K562 (cell line): ENCODE measurements around the gene DOCK4. TPM values are rescaled to one million over a fixed set of nuclear protein-coding genes. Genes with fewer than 3 reads are reported as not detected.

Source experiments
- ATAC-seq: fragments of 200-7000 bp; cut with Tn5 transposase; 3 replicates; pipeline ENCODE4 v1.9.1; 2020; ENCODE audit warnings: moderate library complexity
- BruUV-seq: library from RNA; stranded (reverse); fragments of 400-500 nt; replicated peaks from 2 replicates; lab custom pipeline; 2021; lab: Mats Ljungman, UMichigan
- CTCF ChIA-PET: fragments of 300-600 bp; formaldehyde crosslinking; extraction: SDS; loops from one replicate; lab custom pipeline; 2021; ENCODE audit warnings: low intra/inter-chr PET ratio; lab: Yijun Ruan, JAX
- POLR2A ChIA-PET: fragments of 300-600, 350-650 bp; sonication (Branson Sonifier 250); formaldehyde crosslinking; extraction: SDS; loops from one replicate; lab custom pipeline; 2021; ENCODE audit warnings: antibody characterized with exemption, inconsistent platforms; lab: Yijun Ruan, JAX
- DNase-seq, 4 experiments: peaks; one replicate each; pipeline versions ENCODE4 v3.0.0 to v3.0.0-alpha.2; 2011 to 2018; ENCODE audit warnings: low spot score in 3 of 4, mixed read lengths in 3 of 4; ENCODE audit errors: extremely low read depth in 1 of 4
- FAIRE-seq: peaks from 2 replicates; lab custom pipeline; 2011; peaks lifted over from hg19 to GRCh38; lab: Jason Lieb, UNC
- H2AFZ ChIP-seq: 2 replicates; pipeline ENCODE4 v1.6.0; 2011; ENCODE audit warnings: low read depth, low read length, control low read depth, inconsistent platforms
- H3K27ac ChIP-seq: fragments of 200-600 bp; 3 replicates; pipeline ENCODE4 v1.8.0; 2011; ENCODE audit warnings: low read depth, mild to moderate bottlenecking, control low read depth, inconsistent platforms, low read length, moderate library complexity, mixed read lengths; ENCODE audit errors: extremely low read depth
- H3K27me3 ChIP-seq, 2 experiments: fragments of 300-600 bp in 1 of 2; 2 replicates in 1 of 2; 3 replicates in 1 of 2; pipeline versions ENCODE4 v1.6.0 to v1.8.0; 2011; ENCODE audit warnings: inconsistent platforms in 2 of 2, low read length in 2 of 2, mild to moderate bottlenecking in 1 of 2, mixed read lengths in 1 of 2, moderate library complexity in 1 of 2; ENCODE audit not compliant: control insufficient read depth in 2 of 2, insufficient read depth in 2 of 2
- H3K36me3 ChIP-seq: fragments of 300-600 bp; 3 replicates; pipeline ENCODE4 v1.8.0; 2011; ENCODE audit warnings: mild to moderate bottlenecking, low read length, inconsistent platforms; ENCODE audit not compliant: control insufficient read depth, insufficient read depth
- H3K4me1 ChIP-seq, 2 experiments: fragments of 200-600 bp in 1 of 2; replicated peaks in 1 of 2; 2 replicates in 1 of 2; 3 replicates in 1 of 2; pipeline versions ENCODE4 v1.5.1 to v1.8.0; 2011; ENCODE audit warnings: inconsistent platforms in 2 of 2, low read length in 2 of 2, mild to moderate bottlenecking in 1 of 2, mixed read lengths in 1 of 2, moderate library complexity in 1 of 2; ENCODE audit not compliant: control insufficient read depth in 2 of 2, insufficient read depth in 2 of 2
- H3K4me2 ChIP-seq: 2 replicates; pipeline ENCODE4 v1.6.1; 2011; ENCODE audit warnings: low read length, control low read depth, inconsistent platforms, mixed read lengths; ENCODE audit not compliant: insufficient read depth
- H3K4me3 ChIP-seq: fragments of 200-600 bp; sonication (generic), shearing (Covaris generic); 2 replicates; pipeline ENCODE4 v1.5.1; 2016; ENCODE audit warnings: control low read depth, inconsistent platforms
- H3K79me2 ChIP-seq: fragments of 200-600 bp; 3 replicates; pipeline ENCODE4 v1.8.0; 2011; ENCODE audit warnings: low read length, inconsistent platforms; ENCODE audit not compliant: control insufficient read depth, insufficient read depth
- H3K9ac ChIP-seq, 2 experiments: 2 replicates each; pipeline versions ENCODE4 v1.6.0 to v1.6.1; 2011; ENCODE audit warnings: low read depth in 2 of 2, low read length in 2 of 2, control low read depth in 1 of 2, inconsistent platforms in 1 of 2, mild to moderate bottlenecking in 1 of 2, mixed read lengths in 1 of 2; ENCODE audit not compliant: insufficient read depth in 1 of 2
- H3K9me1 ChIP-seq: one replicate; pipeline ENCODE4 v1.6.0; 2011; ENCODE audit warnings: inconsistent platforms, mild to moderate bottlenecking, low read length, moderate library complexity; ENCODE audit not compliant: control insufficient read depth, insufficient read depth
- H3K9me3 ChIP-seq: replicated peaks from 2 replicates; pipeline ENCODE4 v1.5.1; 2011; ENCODE audit warnings: low read depth, low read length, inconsistent platforms; ENCODE audit not compliant: control insufficient read depth, insufficient read depth
- H4K20me1 ChIP-seq: replicated peaks from 2 replicates; pipeline ENCODE4 v1.6.1; 2011; ENCODE audit warnings: low read length, inconsistent platforms, mixed read lengths; ENCODE audit not compliant: control insufficient read depth, insufficient read depth
- KLF13 ChIP-seq: fragments of 450-650 bp; IDR thresholded peaks from 2 replicates; pipeline ENCODE4 v1.6.1; 2016; ENCODE audit warnings: missing genetic modification characterization, low read depth, mild to moderate bottlenecking, missing compliant biosample characterization, moderate library complexity, borderline replicate concordance
- LCOR ChIP-seq: sonication (generic); formaldehyde crosslinking; IDR thresholded peaks from 2 replicates; pipeline ENCODE4 v1.8.0; 2022; ENCODE audit warnings: mild to moderate bottlenecking, missing genetic modification reagents
- POLR2AphosphoS5 ChIP-seq: IDR thresholded peaks from 2 replicates; pipeline ENCODE4 v1.6.1; 2011; ENCODE audit warnings: mild to moderate bottlenecking, low read depth, low read length, moderate library complexity; ENCODE audit not compliant: control insufficient read depth, insufficient read depth
- SMAD2 ChIP-seq: fragments of 150-350 bp; IDR thresholded peaks from 2 replicates; pipeline ENCODE4 v1.6.1; 2014; ENCODE audit warnings: low read depth, mild to moderate bottlenecking, low read length
- SREBF2 ChIP-seq: sonication (generic); formaldehyde crosslinking; IDR thresholded peaks from 2 replicates; pipeline ENCODE4 v1.4.0; 2020; ENCODE audit warnings: mild to moderate bottlenecking, missing genetic modification reagents
- ZNF197 ChIP-seq: fragments of 200-800 bp; sonication (Bioruptor generic); IDR thresholded peaks from 2 replicates; pipeline ENCODE4 v1.6.1; 2016; ENCODE audit warnings: low read depth, missing genetic modification characterization, missing compliant biosample characterization
- WGBS: fragments of 100-300 bp; shearing (Covaris generic); methylation state at CpG from one replicate; pipeline ENCODE4 v1.1.6; 2016; ENCODE audit warnings: low coverage, mixed read lengths; ENCODE audit not compliant: insufficient coverage; ENCODE audit errors: missing lambda C conversion rate; 5-methylcytosine and 5-hydroxymethylcytosine counted together
- in situ Hi-C: fragments of 300-500 bp; cut with MboI; formaldehyde crosslinking; loops from 4 replicates; pipeline ENCODE4 v1.15.0; 2018; ENCODE audit warnings: inconsistent platforms, mixed read lengths
- intact Hi-C: fragments of 100-400 bp; cut with micrococcal nuclease; formaldehyde crosslinking; loops from 2 replicates; pipeline ENCODE4 v1.14.2; 2022
- polyA plus RNA-seq, 8 experiments: library from polyadenylated mRNA; depleted of rRNA in 4 of 8; stranded (reverse) in 5 of 8; unstranded in 3 of 8; fragments of >200 nt; fragmentation: Nextera tagmentation in 2 of 8; fragmentation: Illumina TruSeq in 1 of 8; extraction: Ambion mirVana in 2 of 8; extraction: Trizol in 1 of 8; gene quantifications; 2 replicates each; pipeline versions ENCODE4 v1.2.1 to v1.2.3, GENCODE V29; 2011 to 2014; ENCODE audit warnings: inconsistent platforms in 1 of 8, missing spikeins in 1 of 8
- total RNA-seq, 7 experiments: library from RNA; depleted of rRNA in 6 of 7; stranded (reverse); fragments of >200 nt in 6 of 7; fragmentation: Illumina TruSeq in 2 of 7; extraction: Trizol in 2 of 7; gene quantifications; 2 replicates each; pipeline versions ENCODE4 v1.2.1 to v1.2.3, GENCODE V29; 2011 to 2021; ENCODE audit warnings: low replicate concordance in 1 of 7
- TF ChIP-seq, protein P1 (sequence below), 2 experiments: fragments of 450-650 bp; IDR thresholded peaks; 2 replicates each; pipeline ENCODE4 v1.6.1; 2016
- TF ChIP-seq, protein P2 (sequence below): sonication (generic); formaldehyde crosslinking; IDR thresholded peaks from 2 replicates; pipeline ENCODE4 v1.8.0; 2022; ENCODE audit warnings: mild to moderate bottlenecking, missing genetic modification reagents

DOCK4 gene
- total and polyA plus RNA-seq, 9 of the 15 experiments (the other 6 are each of a cell fraction or from before 2014, with no cell fraction given) = 0.42 to 5.7 (median 2.3) TPM

DNA sequence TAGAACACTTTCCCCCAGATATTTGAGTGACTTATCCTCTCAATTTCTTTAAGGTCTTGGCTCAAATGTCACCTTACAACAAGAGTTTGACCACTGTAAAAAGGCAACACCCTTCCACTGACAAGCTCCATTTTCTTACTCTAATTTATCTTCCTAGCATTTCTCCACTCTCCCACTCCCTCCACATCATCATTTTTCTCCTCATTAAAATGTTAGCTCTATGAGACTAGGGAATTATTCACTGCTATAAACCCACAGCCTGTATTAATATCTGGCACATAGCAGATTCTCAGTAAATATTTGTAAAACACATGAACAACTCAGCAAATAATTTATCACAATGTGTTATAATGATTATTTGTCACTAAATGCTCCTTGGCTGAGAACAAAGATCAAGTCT is 161.0 kb downstream of the DOCK4 start (continued):
- TF ChIP-seq, protein P1, sequence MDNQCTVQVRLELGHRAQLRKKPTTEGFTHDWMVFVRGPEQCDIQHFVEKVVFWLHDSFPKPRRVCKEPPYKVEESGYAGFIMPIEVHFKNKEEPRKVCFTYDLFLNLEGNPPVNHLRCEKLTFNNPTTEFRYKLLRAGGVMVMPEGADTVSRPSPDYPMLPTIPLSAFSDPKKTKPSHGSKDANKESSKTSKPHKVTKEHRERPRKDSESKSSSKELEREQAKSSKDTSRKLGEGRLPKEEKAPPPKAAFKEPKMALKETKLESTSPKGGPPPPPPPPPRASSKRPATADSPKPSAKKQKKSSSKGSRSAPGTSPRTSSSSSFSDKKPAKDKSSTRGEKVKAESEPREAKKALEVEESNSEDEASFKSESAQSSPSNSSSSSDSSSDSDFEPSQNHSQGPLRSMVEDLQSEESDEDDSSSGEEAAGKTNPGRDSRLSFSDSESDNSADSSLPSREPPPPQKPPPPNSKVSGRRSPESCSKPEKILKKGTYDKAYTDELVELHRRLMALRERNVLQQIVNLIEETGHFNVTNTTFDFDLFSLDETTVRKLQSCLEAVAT (IDR thresholded peaks at IDR 0.05) = no peak

DNA sequence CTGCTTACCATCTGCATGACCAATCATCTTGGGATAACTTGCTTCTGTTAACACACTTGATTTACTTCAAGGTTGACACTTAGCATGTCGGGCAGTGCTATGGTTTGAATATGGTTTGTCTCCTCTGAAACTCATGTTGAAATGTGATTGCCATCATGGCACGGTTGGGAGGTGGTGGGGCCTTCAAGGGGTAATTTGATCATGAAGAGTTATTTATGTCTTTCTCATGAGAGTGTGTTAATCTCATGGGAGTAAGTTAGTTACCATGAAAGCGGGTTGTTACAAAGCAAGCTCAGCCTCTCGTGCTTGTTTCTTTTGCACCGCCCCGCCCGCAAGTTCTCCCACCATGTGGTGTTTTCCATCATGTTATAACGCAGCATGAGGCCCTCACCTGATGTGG is 163.6 kb downstream of the DOCK4 start:
- Histone ChIP-seq H3K27ac (no peak overlapping the region), H3K36me3 (no peaks in the 10 kb centered on the region), H3K9ac (no peak overlapping the region), H3K4me1 (no peaks in the 10 kb centered on the region), H4K20me1 (no peaks in the 10 kb centered on the region), H3K9me1 (no peaks in the 10 kb centered on the region), H3K4me2 (no peak overlapping the region), H3K9me3 (no peaks in the 10 kb centered on the region), H2AFZ (no peak overlapping the region), H3K27me3 (no peaks in the 10 kb centered on the region; a peak in 1 of 5 replicates), H3K4me3 (no peak overlapping the region), H3K79me2 (no peaks in the 10 kb centered on the region)
- intact Hi-C loops = no loop called here
- no peak for DNase-seq
- CTCF ChIA-PET = no interaction called here
- POLR2A ChIA-PET = no interaction called here
- TF ChIP-seq ZNF197 (no peak), POLR2AphosphoS5 (no peak), KLF13 (tag) (no peak), LCOR (CRISPR knock-in tag) (no peak), SREBF2 (CRISPR knock-in tag) (no peak), SMAD2 (no peak)
- TF ChIP-seq, protein P2, sequence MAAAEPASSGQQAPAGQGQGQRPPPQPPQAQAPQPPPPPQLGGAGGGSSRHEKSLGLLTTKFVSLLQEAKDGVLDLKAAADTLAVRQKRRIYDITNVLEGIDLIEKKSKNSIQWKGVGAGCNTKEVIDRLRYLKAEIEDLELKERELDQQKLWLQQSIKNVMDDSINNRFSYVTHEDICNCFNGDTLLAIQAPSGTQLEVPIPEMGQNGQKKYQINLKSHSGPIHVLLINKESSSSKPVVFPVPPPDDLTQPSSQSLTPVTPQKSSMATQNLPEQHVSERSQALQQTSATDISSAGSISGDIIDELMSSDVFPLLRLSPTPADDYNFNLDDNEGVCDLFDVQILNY (CRISPR knock-in tag) = no peak
- ATAC-seq = no peak
- in situ Hi-C loops = no loop called here
- FAIRE-seq = no peak
- WGBS = under 1% methylated on average over 8 of the region's 8 CpGs
- no TSS peak for BruUV-seq
